HUDEP-2 (cell line): ENCODE measurements around the gene UGT1A3.
"Not testable (repeated sequence)": the region's sequence is repeated elsewhere in the genome, so short reads cannot be mapped to it uniquely, and the experiment has no call there.

Source experiments
- DNase-seq, 76 experiments: peaks; one replicate each; lab custom pipeline; 2025; ENCODE audit not compliant: unreplicated experiment in 76 of 76; lab: John Stamatoyannopoulos, UW

UGT1A3 gene

GRCh38 chr2:233707940-233708644, 20.8 kb upstream of the UGT1A3 start:
- DNase-seq, result no peak

- DNase-seq, result no peak
Measured at GRCh38 chr2:233708942-233709341, 19.9 kb upstream of the UGT1A3 start.

- DNase-seq, result peak in 62 of 76 experiments; percentile 3 to 76 (median 49)
Measured at GRCh38 chr2:233711312-233712008, 17.4 kb upstream of the UGT1A3 start.

- no peak for DNase-seq
Measured at GRCh38 chr2:233712611-233713261, 16.1 kb upstream of the UGT1A3 start, which contains the start of gene UGT1A5. Gene UGT1A5 (plus strand): TSS chr2:233712907. CDS start chr2:233712992, 85 bp downstream.

GRCh38 chr2:233713262-233713615, 15.6 kb upstream of the UGT1A3 start:
- no peak for DNase-seq

- DNase-seq, result no peak
Measured at GRCh38 chr2:233714121-233714520, 14.7 kb upstream of the UGT1A3 start.

GRCh38 chr2:233718552-233718951, 10.3 kb upstream of the UGT1A3 start, which contains the start of gene UGT1A4:
Gene UGT1A4 (plus strand): TSS chr2:233718736. CDS start chr2:233718821, 85 bp downstream.
- DNase-seq, result no peak

- DNase-seq, result not testable (repeated sequence)
Measured at GRCh38 chr2:233736868-233737653, 8.2 kb downstream of the UGT1A3 start.

GRCh38 chr2:233740870-233741269, 12.0 kb downstream of the UGT1A3 start:
- no peak for DNase-seq

- no peak for DNase-seq
Measured at GRCh38 chr2:233743464-233744259, 14.8 kb downstream of the UGT1A3 start.

GRCh38 chr2:233745073-233745755, 16.4 kb downstream of the UGT1A3 start:
- no peak for DNase-seq

- not testable (repeated sequence) for DNase-seq
Measured at GRCh38 chr2:233745838-233746237, 17.0 kb downstream of the UGT1A3 start.

- no peak for DNase-seq
Measured at GRCh38 chr2:233746475-233747282, 17.8 kb downstream of the UGT1A3 start.

- no peak for DNase-seq
Measured at GRCh38 chr2:233747283-233747544, 18.4 kb downstream of the UGT1A3 start.

GRCh38 chr2:233750689-233751088, 21.8 kb downstream of the UGT1A3 start:
- not testable (repeated sequence) for DNase-seq

- not testable (repeated sequence) for DNase-seq
Measured at GRCh38 chr2:233751212-233752009, 22.6 kb downstream of the UGT1A3 start.

- no peak for DNase-seq
Measured at GRCh38 chr2:233754872-233755611, 26.2 kb downstream of the UGT1A3 start.
